DMS153 treated with DMSO at 0.1 percent for 48 hours (cell line): ENCODE measurements around the gene SMAD6.

ENCODE experiments used
- DNase-seq: peaks from one replicate; lab custom pipeline; 2025; ENCODE audit not compliant: unreplicated experiment; lab: John Stamatoyannopoulos, UW

SMAD6 gene

DNA sequence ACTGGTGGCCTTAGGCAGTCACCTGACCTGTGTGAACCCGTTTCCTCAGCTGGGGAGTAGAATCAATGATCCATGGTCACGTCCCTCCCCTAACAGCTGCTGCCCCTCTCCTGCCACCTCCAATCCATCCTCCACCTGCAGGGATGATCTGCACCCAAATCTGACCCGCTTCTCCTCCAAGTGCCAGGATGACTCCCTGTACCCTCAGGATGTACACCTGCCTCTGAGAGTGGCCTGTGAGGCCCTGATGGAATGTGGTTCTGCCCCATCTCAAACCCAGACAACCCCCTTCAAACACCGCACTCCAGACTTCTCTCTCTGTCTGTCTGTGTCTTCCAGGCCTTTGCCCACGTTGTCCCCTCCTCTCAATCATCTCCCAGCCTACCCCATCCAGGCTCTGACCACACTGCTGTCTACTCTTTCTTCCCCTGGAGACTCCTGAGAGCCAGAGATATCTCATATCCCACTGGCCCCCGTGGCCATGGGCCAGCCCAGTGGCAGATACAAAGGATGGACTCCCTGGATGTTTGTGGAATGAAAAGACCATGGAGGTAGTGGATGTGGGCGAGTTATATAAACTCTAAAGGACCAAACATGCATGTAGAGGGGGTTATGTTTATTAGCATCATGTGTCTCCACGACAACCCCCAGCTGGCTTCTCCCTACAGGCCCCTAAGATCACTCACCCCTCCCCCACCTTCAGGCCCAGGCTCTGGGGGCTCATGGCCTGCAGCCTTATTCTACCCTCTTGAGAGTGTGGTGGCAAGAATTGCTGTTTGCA lies 84.9 kb downstream of the SMAD6 start:
- DNase-seq = no peak

DNA sequence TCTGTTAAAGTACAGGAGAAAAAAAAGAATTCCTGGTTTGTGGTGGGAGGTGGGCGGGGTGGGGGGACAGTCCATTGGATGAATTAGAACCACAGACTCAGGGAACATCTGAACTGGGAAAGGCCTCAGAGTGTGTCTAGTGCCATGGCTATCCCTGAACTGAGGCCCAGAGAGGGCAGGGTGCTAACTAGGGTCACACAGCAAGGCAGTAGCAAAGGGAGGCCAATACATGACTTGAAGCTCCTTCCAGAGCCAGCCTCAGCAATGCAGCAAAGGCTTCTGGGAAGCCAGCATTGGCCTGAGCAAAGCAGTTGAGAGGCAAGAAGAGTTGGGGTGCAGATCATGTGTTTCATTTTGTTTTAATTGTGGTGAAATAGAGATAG lies 85.4 kb downstream of the SMAD6 start:
- no peak for DNase-seq

DNA sequence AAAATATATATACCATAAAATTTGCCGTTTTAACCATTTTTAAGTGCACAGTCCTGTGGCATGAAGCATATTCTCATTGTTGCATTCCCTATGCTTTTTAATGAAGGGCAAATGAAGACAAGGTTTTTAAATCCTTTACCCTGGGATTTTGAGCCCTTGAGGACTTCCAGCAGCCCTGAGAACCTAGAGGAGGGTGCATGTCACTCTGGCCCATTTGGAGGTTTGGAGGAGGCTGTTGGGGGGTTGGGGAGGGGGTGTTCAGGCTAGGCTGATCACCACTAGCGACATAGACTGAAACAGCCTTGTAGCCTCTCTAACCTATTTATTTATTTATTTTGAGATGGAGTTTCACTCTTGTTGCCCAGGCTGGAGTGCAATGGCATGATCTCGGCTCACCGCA lies 86.0 kb downstream of the SMAD6 start:
- no peak for DNase-seq

DNA sequence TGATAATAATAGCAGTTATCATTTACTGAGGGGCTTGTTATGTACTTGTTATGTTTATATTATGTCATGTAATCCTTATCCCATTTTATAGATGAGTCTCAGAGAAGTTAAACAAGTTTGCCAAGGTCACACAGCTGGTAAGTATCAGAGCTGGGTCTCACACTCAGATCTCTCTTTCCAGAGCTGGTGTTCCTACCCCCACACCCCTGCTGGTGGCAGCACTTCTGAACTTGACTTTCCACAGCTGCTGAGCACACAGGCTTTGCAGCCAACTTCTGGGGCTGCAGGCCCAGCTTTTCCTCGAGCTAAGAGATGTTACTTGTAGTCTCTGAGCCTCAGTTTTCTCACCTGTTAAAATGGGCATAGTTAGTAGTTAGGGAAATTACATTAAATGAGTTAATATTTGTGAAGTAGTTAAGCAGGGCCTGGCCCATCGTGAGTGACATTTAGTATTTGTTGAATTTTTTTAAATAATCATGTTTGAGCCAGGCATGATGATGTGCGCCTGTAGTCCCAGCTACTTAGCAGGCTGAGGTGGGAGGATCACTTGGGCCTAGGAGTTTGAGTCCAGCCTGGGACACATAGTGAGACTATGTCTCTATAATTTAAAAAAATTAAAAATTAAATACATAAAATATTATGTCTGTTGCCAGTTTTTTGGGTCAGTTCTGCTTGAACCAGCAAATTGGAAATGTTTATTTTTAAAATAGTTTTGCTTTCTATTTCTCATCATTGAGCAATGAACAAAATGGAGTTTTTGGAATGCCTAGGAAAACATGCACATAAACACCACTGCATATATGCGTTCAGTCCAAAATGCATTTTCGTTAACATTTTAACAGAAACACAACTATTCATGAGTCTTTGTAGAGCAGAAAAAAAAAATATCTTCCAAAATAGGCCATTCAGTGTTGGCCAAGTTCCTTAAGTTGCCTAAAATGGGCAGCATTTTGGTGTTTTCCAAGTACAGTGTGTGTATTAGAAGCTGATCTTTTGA lies 87.3 kb downstream of the SMAD6 start:
- DNase-seq = no peak

DNA sequence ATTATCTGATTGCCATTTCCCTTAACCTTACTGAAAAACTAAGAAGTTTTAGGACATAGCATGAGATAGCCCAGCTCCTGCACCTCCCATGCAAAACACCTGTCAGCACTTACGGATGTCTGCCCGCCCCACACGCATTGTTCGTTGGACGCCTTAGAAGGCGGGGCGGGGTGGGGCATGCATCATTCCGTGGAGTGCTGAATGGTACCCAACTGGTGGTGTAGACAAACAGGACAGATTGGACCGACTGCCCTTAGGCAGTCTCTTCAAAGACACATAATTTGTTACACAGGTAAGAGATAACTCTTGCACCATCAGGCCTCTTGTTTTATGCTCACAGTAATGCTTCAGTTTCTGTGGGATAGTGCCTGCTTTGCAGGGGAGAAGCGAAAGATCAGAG lies 93.8 kb downstream of the SMAD6 start:
- DNase-seq = no peak

DNA sequence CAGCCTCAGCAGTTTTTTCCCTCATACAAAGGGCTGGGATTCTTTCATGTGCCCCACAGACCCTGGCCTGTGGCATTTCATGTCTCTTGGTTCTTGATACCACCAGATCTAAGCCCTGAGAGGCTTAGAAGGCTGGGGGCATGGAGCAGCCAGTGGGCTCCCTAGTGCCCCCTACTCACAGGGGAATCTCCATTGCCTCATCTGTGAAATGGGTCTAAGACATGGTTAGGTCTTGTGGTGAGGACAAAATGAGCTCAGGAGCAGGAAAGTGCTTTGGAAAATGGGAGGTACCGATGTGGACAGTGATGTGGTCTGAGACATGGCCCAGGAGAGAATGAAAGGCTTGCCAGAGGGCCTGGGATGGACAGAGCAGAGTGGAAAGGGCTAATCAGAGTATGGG lies 94.3 kb downstream of the SMAD6 start:
- DNase-seq = no peak

DNA sequence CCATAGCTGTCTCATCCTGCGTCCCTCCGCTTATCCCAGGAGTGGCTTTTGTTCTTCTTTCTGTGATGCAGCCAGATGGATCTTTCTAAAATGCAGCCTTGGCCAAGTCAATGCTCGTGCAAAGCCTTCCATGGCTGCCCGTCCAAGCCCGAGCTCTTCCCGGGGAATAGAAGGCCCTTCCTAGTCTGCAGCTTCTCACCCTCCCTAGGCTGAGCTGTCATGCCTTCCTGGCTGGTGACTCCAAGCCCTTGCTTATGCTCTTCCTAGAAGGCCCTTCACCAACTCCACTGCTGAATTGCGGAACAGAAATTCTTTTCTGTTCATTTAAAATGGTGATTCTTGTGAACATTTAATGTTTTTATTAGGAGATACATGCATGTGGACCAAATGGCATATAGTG lies 95.9 kb downstream of the SMAD6 start:
- DNase-seq = no peak

DNA sequence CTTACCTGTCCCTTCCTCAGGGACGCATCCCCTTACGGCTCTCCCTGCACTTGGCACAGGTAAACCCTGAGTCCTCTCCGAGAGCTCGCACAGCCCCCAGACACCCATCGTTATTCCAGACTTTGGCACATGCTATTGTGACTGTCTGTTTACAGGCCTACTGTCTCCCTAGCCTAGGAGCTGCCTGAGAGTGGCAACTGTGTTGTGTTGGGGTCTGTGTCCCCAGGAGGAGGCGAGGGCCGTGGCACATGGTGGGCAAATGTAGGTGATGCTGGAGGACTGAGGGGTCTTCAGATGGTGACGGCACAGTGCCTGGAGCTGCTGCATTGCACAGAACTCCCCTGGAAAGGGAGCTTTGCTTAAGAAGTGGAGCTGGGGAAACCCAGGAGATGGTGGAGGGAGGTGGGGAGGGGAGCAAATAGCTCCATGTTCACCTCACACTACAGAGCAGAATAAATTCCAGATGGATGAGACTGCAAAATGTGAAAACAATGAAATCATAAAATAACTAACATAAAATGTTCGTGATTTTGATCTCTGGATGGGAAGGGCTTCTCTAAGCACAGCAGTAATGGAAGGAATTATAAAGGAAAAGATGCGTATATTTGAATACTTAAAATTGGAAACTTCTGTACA lies 96.5 kb downstream of the SMAD6 start:
- no peak for DNase-seq

DNA sequence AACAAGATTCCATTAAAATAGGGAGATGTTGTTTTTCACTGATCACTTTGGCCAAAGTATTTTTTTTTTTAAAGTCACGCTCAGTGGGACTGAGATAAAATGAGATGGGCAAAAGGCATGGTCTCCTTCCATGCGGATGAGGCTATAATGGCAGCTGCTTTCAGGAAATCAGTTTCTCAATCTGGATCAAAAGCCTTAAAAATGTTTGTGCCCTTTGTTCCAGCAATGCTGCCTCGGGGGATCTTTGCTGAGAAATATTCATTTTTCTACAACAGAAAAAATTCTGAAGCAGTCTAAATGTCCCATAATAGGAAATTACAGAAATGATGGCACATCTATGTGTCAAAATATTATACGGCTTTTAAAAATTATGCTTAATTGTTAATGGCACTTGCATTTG lies 97.2 kb downstream of the SMAD6 start:
- DNase-seq = no peak

DNA sequence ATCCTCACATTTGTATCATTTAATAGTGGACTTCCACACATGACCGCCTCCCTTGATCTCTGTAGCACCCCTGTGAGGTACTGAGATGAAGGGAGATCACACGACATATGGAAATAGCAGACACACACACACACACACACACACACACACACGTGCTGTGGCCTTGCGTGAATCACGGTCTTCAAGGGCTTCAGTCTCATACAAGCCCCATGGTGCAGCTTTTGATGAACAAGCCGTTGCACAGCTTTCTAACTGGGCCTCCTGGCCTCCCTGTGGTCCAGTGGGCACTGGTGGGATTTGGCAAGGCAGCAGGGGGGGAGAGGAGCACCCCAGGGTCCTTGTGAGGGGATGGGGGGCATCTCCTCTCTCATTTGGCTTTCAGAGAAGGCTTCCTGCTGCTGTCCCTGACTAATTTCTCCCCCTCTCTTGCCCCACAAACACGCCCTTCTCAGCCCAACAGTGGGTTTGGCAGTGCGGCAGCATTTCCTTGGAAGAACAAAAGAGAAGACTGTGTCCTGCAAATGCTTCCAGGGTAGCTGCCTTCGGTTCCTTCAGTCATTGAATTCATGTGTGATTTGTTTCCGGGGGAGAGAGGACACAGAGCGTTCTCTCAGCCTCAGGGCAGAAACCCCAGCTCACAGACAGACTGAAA lies 98.7 kb downstream of the SMAD6 start:
- no peak for DNase-seq

DNA sequence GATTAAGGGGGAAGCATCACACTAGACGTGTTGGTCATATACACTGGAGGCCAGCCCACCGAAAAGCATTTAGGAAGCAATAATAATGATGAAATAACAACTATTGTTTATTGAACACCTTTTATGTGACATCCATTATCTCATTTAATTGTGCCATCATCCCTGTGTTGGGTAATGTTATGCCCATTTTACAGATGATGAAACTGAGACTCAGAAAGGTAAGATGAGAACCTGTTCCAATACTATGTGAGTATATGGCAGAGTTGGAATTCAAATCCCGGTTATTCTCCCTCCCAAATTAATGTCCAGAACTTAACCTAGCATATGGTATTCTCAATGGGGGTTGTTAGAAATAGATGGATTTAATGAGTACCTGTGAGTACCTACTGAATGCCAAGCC lies 99.2 kb downstream of the SMAD6 start:
- DNase-seq = no peak

DNA sequence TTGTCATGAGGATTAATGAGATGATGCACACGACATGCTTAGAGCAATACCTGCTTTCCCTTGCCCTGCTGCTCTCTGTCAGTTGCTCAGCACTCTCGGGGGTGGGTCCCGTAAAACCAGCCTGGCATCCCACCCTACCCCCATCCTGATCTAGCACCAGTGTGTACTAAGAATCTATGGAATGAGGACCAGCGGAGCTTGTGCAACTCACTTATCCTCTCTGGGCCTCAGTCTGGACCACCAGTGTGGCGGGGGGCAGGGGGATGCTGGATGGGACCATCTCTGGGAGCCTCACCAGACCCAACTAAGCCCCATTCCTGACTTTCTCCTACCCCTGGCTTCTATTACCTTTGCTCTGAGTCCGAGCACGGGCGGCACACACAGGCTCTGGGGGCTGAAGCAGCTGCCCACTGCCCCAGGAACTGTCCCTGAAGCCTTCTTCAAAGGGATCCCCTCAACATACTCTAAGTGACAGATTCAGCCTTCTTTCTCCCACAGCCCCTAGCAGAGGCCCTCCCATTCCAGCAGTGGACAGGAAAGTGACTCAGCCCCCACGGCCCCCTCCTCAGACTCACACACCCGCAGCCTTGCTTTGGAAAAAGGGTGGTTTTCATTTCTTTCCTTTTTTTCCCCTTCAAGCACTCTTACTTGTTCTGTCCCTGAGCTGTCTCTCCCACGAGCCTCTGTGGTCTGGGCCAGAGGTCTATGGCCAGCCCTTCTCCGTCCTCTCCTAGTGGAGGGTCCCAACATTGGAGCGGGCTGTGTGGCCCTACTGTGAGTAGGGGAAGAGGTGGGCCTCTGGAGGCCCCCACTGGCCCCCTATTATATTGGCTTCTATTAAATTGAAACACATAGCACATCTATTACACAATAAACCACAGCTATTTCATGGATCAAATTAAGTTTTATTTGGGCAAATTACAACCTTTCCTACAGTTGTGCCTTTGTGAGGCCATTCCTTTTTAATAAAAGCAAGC lies 100.3 kb downstream of the SMAD6 start:
- no peak for DNase-seq

DNA sequence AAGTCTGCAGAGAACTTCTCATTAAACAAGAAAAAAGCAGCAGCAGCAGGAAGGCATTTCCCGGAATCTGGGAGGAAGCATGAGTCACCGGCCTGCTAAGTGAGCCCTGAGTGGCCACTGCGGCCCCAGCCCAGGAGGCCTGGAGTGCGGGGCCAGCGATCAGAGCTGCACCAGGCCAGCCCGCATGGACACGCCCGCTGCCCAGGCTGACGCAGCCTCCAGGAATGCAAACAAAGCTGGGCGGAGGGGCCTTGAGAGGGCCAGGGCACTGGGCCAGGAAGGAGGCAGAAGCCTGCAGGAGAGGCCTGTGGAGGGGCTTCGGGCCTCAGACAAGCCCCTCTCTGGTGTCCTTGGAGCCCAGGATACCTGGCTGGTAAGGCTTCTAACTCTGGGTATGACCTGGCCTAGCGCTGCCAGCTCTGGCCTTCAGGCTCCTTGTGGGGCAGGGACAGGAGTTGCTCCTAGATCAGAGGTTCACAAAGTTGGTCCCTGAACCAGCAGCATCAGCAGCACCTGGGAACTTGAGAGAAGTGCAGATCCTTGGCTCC lies 101.2 kb downstream of the SMAD6 start:
- no peak for DNase-seq

DNA sequence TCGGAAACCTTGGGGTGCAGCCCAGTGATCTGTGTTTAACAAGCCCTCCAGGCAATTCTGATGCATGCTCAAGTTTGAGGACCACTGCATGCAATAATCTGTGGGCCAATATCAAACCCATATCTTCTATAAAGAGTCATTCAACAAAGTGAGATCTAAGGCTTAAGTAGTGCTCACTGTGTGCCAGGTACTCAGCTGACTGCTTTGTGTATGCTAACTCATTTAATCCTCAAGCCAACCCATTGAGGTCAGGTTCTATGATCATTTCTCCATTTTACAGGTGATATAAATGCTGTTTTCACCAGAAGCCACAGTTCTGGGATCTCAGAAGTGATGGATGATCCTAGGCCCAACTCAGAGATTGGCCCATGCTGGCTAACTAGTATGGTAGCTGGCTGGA lies 101.7 kb downstream of the SMAD6 start:
- no peak for DNase-seq

DNA sequence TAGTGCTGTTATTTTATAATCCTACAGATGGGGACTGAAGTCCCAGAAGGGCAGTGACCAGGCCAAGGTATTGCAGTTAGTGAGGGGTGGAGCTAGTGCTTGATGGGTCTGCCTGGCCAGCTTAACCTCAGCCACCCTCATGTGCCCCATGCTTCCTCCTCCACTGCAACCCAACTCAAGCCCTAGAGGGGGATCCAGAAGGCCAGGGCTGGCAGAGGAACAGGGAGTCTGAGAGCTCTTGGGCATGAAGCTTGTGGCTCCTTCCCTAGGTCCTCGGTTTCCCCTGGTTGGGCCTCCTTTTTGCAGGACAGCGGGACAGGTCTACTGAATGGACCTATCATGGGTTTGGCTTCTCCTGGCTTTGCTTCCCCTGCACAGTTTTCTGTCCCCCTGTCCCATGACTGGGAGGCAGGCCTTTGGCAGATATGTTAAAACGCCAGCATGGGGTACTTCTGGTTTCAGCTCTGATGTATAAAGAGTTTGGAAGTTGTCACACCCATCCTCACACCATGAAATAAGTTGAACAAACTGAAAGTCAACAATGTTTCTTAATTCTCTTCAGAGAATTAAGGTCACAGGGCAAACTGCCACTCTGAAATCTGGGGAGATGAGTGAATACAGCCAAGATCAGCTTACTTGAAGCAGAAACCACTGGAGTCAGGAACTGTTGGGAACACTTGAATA lies 103.3 kb downstream of the SMAD6 start:
- no peak for DNase-seq

DNA sequence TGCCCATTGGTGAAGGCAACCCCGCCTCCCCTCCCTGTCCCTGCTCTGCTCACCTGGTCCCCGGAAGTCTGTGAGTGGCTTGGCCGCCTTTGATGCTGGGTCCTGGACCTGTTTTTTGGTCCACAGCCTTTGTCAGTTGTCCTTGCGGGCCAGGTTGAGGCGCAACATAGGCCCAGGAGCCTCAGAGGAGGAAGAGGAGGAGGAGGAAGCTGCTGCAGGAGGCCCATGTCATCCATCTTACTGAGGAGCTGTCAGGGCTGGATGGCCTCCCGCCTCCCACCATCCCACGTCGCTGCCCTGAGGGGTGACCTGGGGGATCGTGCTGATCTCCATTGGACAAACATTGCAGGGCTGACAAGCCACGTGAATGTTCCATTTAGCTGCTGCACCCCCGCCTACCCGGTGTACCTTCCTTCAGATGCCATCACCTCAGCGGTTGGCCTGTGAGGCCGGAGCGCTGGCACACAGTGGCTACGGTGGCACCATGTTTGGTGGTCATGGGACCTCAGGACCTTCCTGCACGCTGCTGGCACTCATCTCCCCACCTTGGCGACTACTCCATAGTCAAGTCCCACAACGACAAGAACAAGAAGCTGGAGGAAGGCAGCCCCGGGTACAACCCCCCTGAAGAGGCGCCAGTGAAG lies 106.3 kb downstream of the SMAD6 start:
- no peak for DNase-seq

DNA sequence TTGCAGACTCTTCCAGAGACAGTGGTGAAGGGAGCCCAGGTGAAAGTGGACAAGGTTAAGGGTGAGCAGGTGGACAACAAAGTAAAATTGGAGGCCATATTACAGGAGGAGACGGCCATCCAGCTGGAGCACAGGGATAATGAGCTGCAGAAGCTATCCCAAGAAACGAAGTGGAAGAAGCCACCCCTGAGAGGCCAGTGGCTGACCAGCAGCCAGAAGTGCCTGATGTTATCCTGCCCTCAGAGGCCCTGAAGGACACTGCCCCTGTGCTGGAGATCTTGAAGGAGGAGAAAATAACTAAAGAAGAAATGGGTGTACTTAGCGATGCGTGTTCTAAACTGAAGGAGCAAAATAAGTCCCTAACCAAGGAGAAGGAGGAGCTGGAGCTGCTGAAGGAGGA lies 107.6 kb downstream of the SMAD6 start:
- no peak for DNase-seq

DNA sequence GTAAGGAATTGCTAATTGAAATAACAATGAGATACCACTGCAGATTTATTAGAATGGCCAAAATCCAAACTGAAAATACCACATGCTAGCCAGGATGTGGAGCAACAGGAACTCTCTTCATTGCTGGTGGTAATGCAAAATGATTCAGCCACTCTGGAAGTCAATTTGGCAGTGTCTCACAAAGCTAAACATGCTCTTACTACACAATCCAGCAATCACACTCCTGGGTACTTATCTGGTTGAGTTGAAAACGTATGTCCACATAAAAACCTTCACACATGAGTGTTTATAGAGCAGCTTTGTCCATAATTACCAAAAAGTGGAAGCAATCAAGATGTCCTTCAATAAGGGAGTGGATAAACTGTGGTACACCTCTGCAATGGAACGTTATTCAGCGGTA lies 113.3 kb downstream of the SMAD6 start:
- DNase-seq = no peak

DNA sequence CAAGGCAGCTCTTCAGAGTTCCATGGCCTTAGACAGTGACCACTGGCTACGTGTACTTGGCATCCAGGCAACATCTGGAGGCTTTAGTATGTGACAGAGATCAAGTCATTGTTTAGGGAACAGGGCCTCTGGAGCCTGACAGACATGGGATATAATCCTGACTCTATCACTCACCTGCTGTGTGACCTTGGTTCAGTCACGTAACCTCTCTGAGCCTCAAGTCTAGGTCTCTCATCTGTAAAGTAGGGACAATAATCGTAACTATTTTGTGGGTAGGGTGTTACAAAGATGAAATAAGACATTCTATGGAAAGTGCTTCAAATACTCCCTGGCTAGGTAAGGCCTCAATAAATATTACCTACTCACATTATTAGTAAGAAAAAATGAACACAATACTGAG lies 114.2 kb downstream of the SMAD6 start:
- no peak for DNase-seq
